HG02981 (cell line): ENCODE data around the gene SBF2.
"Not testable (repeated sequence)": the region's sequence is repeated elsewhere in the genome, so short reads cannot be mapped to it uniquely, and the experiment has no call there.

Experiments used
- ATAC-seq: cut with Tn5 transposase; IDR thresholded peaks from one replicate; pipeline ENCODE4 v1.9.1; 2021; ENCODE audit warnings: mild to moderate bottlenecking, moderate library complexity; ENCODE audit not compliant: unreplicated experiment

Gene SBF2

DNA sequence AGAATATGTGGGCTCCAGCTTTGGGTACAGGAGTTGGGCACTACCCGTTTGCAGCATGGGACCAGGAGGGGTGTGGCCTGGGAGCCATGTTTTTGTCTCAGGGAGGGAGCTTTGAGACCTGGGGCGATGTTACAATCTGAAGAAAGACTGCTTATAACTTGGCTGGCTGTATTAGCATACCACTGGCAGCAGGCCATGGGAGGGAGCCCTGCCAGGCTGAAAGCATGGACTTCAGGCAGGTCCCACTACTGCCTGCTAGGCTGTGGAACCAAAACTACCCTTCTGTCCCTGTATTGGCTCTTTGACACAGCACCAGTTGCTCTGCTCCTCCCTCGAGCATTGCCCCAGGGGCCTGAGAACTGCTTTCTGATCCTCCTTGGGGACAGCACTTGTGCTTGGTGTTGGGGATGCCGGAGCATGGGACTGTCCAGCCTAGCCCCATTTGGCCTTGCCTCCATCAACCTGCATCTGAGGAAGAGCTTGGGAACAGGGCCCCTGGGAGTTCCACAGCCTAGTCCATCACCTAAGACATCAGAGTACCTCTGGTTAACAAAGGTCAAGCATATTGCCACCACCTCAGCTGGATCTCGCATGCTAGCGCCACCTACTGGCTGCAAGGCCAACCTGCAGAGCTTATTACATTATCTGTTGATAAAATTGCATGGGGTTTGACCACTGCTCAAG lies 217.4 kb downstream of the SBF2 start:
- ATAC-seq, result no peak

DNA sequence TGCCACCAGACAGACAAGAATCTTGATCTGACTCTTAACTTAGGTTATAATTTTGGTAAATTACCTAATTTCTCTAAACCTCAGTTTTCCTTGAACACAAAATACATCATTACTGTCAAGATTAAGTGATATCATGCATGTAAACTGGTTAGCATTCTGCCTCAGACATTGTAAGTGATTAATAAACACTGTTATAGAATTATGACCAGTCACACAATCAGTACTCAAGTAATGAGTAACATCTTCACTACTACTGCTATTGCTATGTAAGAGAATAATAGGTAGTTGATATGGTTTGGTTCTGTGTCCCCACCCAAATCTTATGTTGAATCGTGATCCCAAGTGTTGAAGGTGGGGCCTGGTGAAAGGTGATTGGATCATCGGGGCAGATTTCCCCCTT lies 218.9 kb downstream of the SBF2 start:
- ATAC-seq, result no peak

DNA sequence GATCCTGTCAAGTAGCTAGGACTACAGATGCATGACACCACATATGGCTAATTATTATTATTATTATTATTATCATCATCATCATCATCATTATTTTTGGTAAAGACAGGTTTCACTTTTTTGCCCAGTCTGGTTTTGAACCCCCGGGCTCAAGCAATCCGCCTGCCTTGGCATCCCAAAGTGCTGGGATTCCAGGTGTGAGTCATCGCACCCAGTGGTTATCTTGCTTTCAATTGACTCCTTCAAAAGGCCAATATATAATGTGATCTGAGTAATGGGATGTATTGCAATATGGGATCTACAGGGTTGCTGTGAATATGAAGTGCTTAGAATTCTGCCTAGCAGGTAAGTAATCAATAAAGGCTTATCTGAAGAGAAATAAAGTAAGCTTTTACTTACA lies 221.2 kb downstream of the SBF2 start:
- ATAC-seq, result no peak

DNA sequence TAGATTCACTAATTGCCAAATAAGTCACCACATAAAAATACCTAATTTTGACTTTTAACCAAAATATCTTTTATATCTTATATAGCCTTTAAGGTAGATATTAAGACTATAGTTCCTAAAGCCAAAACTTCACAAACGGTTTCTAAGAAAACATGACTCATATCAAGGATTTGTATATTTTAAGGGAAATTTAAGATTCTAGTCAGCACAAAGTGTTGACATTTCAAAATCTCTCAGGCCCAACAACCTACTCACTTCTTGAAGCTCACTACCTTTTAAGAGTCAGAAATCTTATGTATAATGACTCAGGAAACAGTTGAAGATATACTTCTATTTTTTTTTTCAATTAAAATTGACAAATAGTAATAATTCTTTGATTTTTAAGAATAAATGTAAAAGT lies 221.9 kb downstream of the SBF2 start:
- ATAC-seq, result no peak

- no peak for ATAC-seq
Measured at GRCh38 chr11:10067629-10068300, 226.3 kb downstream of the SBF2 start.

GRCh38 chr11:10066441-10066840 lies 227.6 kb downstream of the SBF2 start:
- ATAC-seq, result no peak

- no peak for ATAC-seq
Measured at GRCh38 chr11:10064828-10065227, 229.2 kb downstream of the SBF2 start.

DNA sequence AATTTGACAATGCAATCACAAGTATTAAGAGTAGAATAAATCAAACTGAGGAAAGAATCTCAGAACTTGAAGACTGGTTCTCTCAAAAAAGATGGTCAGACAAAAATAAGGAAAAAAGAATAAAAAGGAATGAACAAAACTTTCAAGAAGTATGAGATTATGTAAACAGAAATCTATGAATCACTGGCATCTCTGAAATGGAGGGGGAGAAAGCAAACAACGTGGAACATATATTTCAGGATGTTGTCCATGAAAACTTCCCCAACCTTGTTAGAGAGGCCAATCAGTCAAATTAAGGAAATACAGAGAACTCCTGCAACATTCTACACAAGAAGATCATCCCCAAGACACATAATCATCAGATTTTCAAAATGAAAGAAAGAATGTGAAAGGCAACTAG lies 235.7 kb downstream of the SBF2 start:
- ATAC-seq, result no peak

DNA sequence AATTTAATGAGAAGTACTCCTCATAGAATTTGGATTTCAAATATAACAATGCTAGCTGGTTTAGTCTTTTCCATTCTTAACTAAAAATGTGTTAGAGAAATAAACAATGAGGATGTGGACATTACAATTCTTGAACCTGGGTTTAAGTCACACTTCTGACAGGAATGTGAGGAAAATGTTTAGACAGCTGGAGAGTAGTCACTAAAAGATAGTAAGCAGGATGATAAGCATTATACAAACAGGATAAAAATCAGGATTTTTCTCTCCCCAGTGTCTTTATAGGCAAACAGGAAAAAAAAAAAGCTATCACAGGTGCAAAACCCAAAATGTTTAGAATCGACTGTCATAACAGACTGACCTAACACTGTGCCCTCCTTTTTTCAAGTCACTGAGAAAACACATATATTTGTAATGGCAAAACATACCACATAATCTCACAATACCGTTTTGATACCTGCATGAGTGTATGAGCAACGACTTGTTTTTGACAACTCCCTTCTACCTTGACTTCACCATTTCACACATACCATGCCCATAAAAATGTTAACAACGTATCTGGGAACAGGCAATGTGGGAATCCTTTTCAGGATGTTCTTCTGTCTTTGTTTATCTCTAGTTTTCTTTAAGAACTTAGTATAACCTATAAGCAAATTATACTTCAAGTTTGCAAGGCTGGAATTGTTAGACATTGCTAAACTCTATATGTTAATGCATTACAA lies 242.0 kb downstream of the SBF2 start:
- ATAC-seq, result no peak

- ATAC-seq, result no peak
Measured at GRCh38 chr11:10050561-10050960, 243.5 kb downstream of the SBF2 start.

DNA sequence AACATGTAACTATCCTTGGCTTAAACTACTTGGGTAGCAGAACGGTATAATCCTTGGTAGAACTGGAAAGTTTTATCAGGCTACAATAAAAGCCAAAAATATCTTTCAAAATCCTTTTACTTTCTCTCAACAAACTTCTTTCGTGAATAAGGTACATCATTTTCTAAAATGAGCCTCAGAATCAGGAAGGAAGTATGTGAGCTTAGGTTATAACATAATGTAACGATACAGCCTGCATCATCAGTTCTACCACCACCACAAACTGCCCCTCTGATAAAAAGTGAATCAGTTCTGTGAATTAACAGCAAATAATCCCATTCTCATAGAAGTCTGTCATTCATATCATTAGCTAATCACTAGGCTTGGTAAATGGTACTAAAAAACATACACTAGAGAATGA lies 244.3 kb downstream of the SBF2 start:
- no peak for ATAC-seq

DNA sequence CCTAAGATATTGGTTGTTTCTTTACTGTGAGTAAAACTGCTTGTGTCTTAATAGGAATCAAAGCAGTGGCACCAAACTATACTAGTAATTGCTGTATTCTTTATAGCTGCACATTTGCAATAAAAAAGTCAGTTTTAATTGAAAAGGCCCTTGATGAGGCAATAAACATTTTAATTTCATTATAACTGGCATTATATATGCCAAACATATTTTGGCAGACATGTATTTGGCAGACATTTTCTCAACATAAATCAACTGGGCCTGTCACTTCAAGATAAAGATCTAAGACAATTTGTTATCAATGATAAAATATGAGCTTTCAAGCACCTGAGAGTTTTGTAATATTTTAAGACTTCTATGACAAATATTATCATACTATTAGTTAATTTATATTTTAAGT lies 245.7 kb downstream of the SBF2 start:
- no peak for ATAC-seq

- ATAC-seq, result no peak
Measured at GRCh38 chr11:10044618-10045017, 249.4 kb downstream of the SBF2 start.

- peak; percentile 67 for ATAC-seq
Measured at GRCh38 chr11:10042699-10043098, 251.3 kb downstream of the SBF2 start.

DNA sequence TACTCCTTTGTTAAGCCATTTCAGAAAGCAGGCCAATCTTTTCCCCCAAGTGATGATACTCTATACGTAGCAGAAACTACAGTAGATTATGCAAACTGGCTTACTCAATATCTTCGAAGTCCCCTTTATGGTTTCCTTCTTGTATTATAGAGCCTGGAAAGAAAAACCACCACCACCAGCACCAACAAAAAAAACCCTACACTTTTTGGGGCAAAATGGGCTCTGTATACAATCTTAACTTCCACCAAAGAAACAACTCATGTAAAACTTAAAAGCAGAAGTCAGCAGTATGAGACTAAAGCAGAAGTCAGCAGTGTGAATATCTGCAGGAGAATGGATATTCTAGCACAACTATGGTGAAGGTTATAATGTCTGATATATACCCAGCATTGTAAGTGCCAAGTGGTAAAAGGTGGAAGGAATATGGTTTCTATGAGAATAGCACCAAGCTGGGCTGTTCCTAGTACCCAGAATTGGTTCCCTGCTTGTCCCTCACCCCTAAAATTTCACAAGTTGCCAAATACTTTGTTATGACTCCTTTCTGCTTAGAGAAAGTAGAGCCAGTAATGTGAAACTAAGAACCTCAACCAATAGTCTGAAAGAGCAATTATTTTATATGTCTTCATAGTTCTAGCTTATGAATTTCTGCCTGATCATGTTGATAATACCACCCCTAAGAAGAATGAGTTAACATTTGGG lies 252.1 kb downstream of the SBF2 start:
- no peak for ATAC-seq

GRCh38 chr11:10041332-10041731 lies 252.7 kb downstream of the SBF2 start:
- ATAC-seq, result no peak

DNA sequence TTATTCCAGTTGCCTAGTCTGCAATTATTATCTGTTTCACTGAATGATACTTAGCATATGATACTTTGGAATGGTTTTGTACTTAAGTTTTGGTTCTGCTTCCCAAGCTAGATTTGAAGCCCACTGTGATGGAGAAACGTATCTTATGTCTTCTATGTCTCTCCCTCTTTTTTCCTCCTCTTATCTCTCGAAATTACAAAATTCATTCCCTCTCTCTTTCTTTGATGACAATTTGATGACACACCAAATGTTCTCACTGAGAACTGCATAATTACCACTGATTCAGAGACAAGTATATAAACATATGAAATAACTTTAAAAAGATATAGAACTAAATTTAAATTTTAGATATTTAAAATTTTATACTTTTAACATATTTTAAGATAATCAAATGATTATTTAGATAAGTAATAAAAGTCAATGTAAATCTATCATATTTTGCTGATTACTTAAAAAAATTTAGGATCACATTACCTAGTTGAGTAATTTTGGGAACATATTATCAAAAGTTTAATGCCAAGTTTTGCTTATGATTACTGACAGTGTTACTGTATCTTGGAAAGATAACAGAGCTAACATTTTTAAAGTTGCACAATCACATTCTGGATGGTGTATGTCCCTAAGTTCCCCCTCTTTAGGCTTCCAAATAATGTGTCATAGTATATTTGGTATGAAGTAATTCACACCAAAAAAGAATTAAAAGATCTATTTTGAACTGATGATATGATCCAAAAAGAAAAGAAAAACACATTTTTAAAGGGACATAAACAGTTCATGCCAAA lies 255.3 kb downstream of the SBF2 start:
- no peak for ATAC-seq

GRCh38 chr11:10035932-10036331 lies 258.1 kb downstream of the SBF2 start:
- ATAC-seq, result not testable (repeated sequence)

DNA sequence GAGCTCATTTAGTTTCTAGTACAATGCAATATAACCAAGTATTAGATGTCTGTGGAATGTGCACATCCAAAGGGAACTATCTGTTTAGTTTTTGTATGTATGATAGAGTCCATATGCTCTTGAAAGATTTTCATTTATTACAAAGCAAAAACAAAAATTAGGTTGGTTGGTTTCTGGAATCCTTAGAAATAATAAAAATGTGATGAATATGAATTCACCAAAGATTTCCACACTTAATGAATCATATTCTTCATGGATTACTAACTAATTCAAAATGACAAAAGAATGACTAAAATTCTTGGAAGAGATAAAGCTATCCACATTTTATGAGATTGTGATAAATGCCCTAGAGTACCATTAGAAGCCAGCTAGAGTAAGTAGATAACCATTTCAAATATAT lies 261.1 kb downstream of the SBF2 start:
- no peak for ATAC-seq

- no peak for ATAC-seq
Measured at GRCh38 chr11:10030122-10030490, 263.9 kb downstream of the SBF2 start.
